Smooth muscle cell of the umbilical artery (primary cell): ENCODE data around the gene IFI27L1. TPM values are rescaled to one million over a fixed set of nuclear protein-coding genes. Genes with fewer than 3 reads are reported as not detected.

Experiments used
- total RNA-seq: library from RNA; depleted of rRNA; stranded (reverse); fragments of >200 nt; gene quantifications from 2 replicates; pipeline ENCODE4 v1.2.3, GENCODE V29; 2014

IFI27L1 gene, protein sequence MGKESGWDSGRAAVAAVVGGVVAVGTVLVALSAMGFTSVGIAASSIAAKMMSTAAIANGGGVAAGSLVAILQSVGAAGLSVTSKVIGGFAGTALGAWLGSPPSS
- 11.0 and 22.0 TPM in 2 replicates for total RNA-seq

GRCh38 chr14:94080621-94081385 lies at the start of gene IFI27L1, which contains the start of gene DDX24:
TSS of gene IFI27L1 (plus strand) at chr14:94081310. CDS start at chr14:94096938, 15,628 bp downstream.
TSS of gene DDX24 (minus strand) at chr14:94081202. CDS start at chr14:94079742, 1,460 bp downstream.

DNA sequence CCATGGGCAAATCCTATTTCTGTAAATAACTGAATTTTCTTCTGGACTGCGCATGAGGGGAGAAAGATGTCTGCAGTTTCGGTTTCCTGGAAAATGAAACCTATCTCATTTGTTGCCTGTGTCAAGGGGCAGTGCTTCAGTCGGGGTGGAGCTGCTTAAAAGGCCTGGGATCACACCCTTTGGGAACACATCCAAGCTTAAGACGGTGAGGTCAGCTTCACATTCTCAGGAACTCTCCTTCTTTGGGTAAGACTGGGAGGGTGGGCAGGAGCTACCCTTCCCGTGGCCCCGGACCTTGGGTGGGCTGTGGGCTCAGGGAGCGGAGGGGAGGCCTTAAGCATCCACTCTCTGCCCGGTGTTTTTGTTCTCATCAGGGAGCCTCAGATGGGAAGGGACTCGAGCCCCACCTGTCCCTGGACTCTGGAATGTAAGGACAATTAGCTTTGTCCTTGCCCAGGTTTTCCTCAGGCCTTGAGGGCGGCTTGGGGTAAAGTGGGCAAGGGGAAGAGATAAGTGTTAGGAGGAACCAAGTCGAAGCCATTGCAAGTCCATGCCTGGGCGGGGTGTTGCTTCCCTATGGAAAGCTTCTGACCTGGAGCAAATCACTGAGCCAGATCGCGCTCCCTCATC lies 29.6 kb downstream of the IFI27L1 start, which contains the start of gene IFI27:
Gene IFI27, plus strand, starts transcription at position 185 of the 630 bp plus-strand sequence.

GRCh38 chr14:94129111-94129757 lies 48.1 kb downstream of the IFI27L1 start, which contains the start of gene IFI27L2:
TSS of gene IFI27L2 (minus strand) at chr14:94129604. CDS start at chr14:94129564, 40 bp downstream.

Other genes with a start within 250 kb of the IFI27L1 start
- gene FAM181A, start 154.0 kb upstream of the IFI27L1 start, total RNA-seq: not detected in 2 replicates
- gene ASB2, start 104.7 kb upstream of the IFI27L1 start, total RNA-seq: 2.1 and 4.2 TPM in 2 replicates
- not detected in 2 replicates for gene CCDC197, start 84.0 kb upstream of the IFI27L1 start, total RNA-seq
- 1.5 and 2.6 TPM in 2 replicates for gene OTUB2, start 55.0 kb upstream of the IFI27L1 start, total RNA-seq
- 138 and 168 TPM in 2 replicates for gene DDX24, start 108 bp upstream of the IFI27L1 start, total RNA-seq
- 21.5 and 34.1 TPM in 2 replicates for gene IFI27, start 29.4 kb downstream of the IFI27L1 start, total RNA-seq
- 39.6 and 181 TPM in 2 replicates for gene IFI27L2, start 48.3 kb downstream of the IFI27L1 start, total RNA-seq
- gene PPP4R4, start 93.0 kb downstream of the IFI27L1 start, total RNA-seq: 1.4 and 2.7 TPM in 2 replicates
- gene SERPINA10, start 212.0 kb downstream of the IFI27L1 start, total RNA-seq: not detected in 2 replicates
- not detected in 2 replicates for gene SERPINA6, start 242.0 kb downstream of the IFI27L1 start, total RNA-seq